GM23338 (cell line): ENCODE data around the gene KHDC3L. TPM values are rescaled to one million over a fixed set of nuclear protein-coding genes. Genes with fewer than 3 reads are reported as not detected.

Source experiments
- ATAC-seq: fragments of 200-7000 bp; cut with Tn5 transposase; 3 replicates; pipeline ENCODE4 v1.9.1; 2020
- DNase-seq: peaks from one replicate; pipeline ENCODE4 v3.0.0-alpha.2; 2015; ENCODE audit warnings: low spot score
- H2AFZ ChIP-seq: fragments of 200-600 bp; sonication (generic); 2 replicates; pipeline ENCODE4 v1.8.0; 2016; ENCODE audit warnings: antibody characterized with exemption, mild to moderate bottlenecking, moderate library complexity
- H3F3A ChIP-seq: fragments of 200-600 bp; sonication (generic); replicated peaks from 2 replicates; pipeline ENCODE4 v1.8.0; 2017; ENCODE audit warnings: antibody characterized with exemption, mixed run types, low read depth
- H3K27ac ChIP-seq: fragments of 200-600 bp; sonication (generic); 2 replicates; pipeline ENCODE4 v1.6.1; 2016; ENCODE audit warnings: low read depth
- H3K27me3 ChIP-seq: fragments of 200-600 bp; sonication (generic); 2 replicates; pipeline ENCODE4 v1.8.0; 2016; ENCODE audit warnings: mild to moderate bottlenecking, mixed run types, moderate library complexity; ENCODE audit not compliant: insufficient read depth
- H3K36me3 ChIP-seq: fragments of 200-600 bp; sonication (generic); 2 replicates; pipeline ENCODE4 v1.8.0; 2016; ENCODE audit warnings: mild to moderate bottlenecking; ENCODE audit not compliant: insufficient read depth
- H3K4me1 ChIP-seq: fragments of 200-600 bp; sonication (generic); 2 replicates; pipeline ENCODE4 v1.8.0; 2016; ENCODE audit warnings: mild to moderate bottlenecking, moderate library complexity; ENCODE audit not compliant: insufficient read depth
- H3K4me2 ChIP-seq: fragments of 200-600 bp; sonication (generic); 2 replicates; pipeline ENCODE4 v1.7.1; 2017; ENCODE audit warnings: mixed run types
- H3K4me3 ChIP-seq: fragments of 200-600 bp; sonication (generic); 2 replicates; pipeline ENCODE4 v1.6.1; 2016; ENCODE audit warnings: mixed run types
- H3K79me2 ChIP-seq: fragments of 200-600 bp; sonication (generic); replicated peaks from 2 replicates; pipeline ENCODE4 v1.8.0; 2017; ENCODE audit warnings: mild to moderate bottlenecking; ENCODE audit not compliant: insufficient read depth
- H3K9me2 ChIP-seq: fragments of 200-600 bp; sonication (generic); 2 replicates; pipeline ENCODE4 v1.8.0; 2017; ENCODE audit not compliant: insufficient read depth
- H4K20me1 ChIP-seq: fragments of 200-600 bp; sonication (generic); replicated peaks from 2 replicates; pipeline ENCODE4 v1.8.0; 2017; ENCODE audit warnings: mild to moderate bottlenecking; ENCODE audit not compliant: insufficient read depth
- H3K27ac Mint-ChIP-seq: 2 replicates; pipeline ENCODE4 v1.8.0; 2020; ENCODE audit warnings: inconsistent platforms, mild to moderate bottlenecking, moderate library complexity, mixed read lengths
- H3K27me3 Mint-ChIP-seq: 3 replicates; pipeline ENCODE4 v1.8.0; 2022; ENCODE audit warnings: low read depth, mild to moderate bottlenecking, moderate library complexity, mixed read lengths, inconsistent platforms; ENCODE audit not compliant: insufficient read depth, poor library complexity
- H3K36me3 Mint-ChIP-seq: 3 replicates; pipeline ENCODE4 v1.8.0; 2021; ENCODE audit warnings: low read depth, mild to moderate bottlenecking, inconsistent platforms, moderate library complexity, mixed read lengths
- H3K4me1 Mint-ChIP-seq: 3 replicates; pipeline ENCODE4 v1.8.0; 2020; ENCODE audit warnings: mild to moderate bottlenecking, inconsistent platforms, mixed read lengths
- H3K4me3 Mint-ChIP-seq: 3 replicates; pipeline ENCODE4 v1.8.0; 2021; ENCODE audit warnings: moderate library complexity, mild to moderate bottlenecking, inconsistent platforms, mixed read lengths
- H3K9me3 Mint-ChIP-seq: 3 replicates; pipeline ENCODE4 v1.8.0; 2020; ENCODE audit warnings: moderate library complexity, mild to moderate bottlenecking, inconsistent platforms, mixed read lengths
- CREB1 ChIP-seq: fragments of 250-450 bp; sonication (Bioruptor Pico); IDR thresholded peaks from 2 replicates; pipeline ENCODE4 v1.5.0; 2020; ENCODE audit warnings: low read depth, mild to moderate bottlenecking, moderate library complexity
- EZH2 ChIP-seq: fragments of 200-600 bp; sonication (generic); IDR thresholded peaks from one replicate; pipeline ENCODE4 v1.8.0; 2017; ENCODE audit warnings: antibody characterized with exemption, mild to moderate bottlenecking, low read depth; ENCODE audit not compliant: unreplicated experiment
- EZH2phosphoT487 ChIP-seq: fragments of 200-600 bp; sonication (generic); IDR thresholded peaks from one replicate; pipeline ENCODE4 v1.8.1; 2018; ENCODE audit warnings: antibody characterized with exemption; ENCODE audit not compliant: unreplicated experiment
- JUNB ChIP-seq: IDR thresholded peaks from one replicate; pipeline ENCODE4 v1.6.1; 2016; ENCODE audit warnings: antibody characterized with exemption; ENCODE audit not compliant: unreplicated experiment
- NANOG ChIP-seq: IDR thresholded peaks from 2 replicates; pipeline ENCODE4 v1.6.1; 2016; ENCODE audit warnings: antibody characterized with exemption, borderline replicate concordance
- POLR2AphosphoS5 ChIP-seq: IDR thresholded peaks from 2 replicates; pipeline ENCODE4 v1.6.1; 2016; ENCODE audit warnings: antibody characterized with exemption, low read depth
- STAT1 ChIP-seq: IDR thresholded peaks from one replicate; pipeline ENCODE4 v1.6.1; 2016; ENCODE audit warnings: antibody characterized with exemption; ENCODE audit not compliant: unreplicated experiment
- ZNF114 ChIP-seq: fragments of 250-450 bp; sonication (Bioruptor Pico); IDR thresholded peaks from 2 replicates; pipeline ENCODE4 v1.5.0; 2020; ENCODE audit warnings: mild to moderate bottlenecking, moderate library complexity
- ZNF331 ChIP-seq: fragments of 250-450 bp; sonication (Bioruptor Pico); IDR thresholded peaks from 2 replicates; pipeline ENCODE4 v1.5.0; 2020; ENCODE audit warnings: low read depth, mild to moderate bottlenecking, moderate library complexity
- polyA plus RNA-seq: library from polyadenylated mRNA; unstranded; fragments of >200 nt; fragmentation: Nextera tagmentation; extraction: Ambion mirVana; gene quantifications from 2 replicates; pipeline ENCODE4 v1.2.1, GENCODE V29; 2016
- total RNA-seq: library from RNA; depleted of rRNA; stranded (reverse); fragments of >200 nt; shearing (Covaris generic); gene quantifications from 2 replicates; pipeline ENCODE4 v1.2.3, GENCODE V29; 2014
- TF ChIP-seq, protein P1 (sequence below), 2 experiments: fragments of 200-600 bp in 1 of 2; sonication (generic) in 1 of 2; conservative IDR thresholded peaks; 2 replicates each; pipeline versions ENCODE4 v1.5.1 to v1.6.1; 2016 to 2017; ENCODE audit warnings: antibody characterized with exemption in 2 of 2, low read depth in 2 of 2, mild to moderate bottlenecking in 2 of 2, moderate library complexity in 1 of 2
- TF ChIP-seq, protein P2 (sequence below): fragments of 250-450 bp; sonication (Bioruptor Pico); IDR thresholded peaks from 2 replicates; pipeline ENCODE4 v1.5.0; 2020; ENCODE audit warnings: mild to moderate bottlenecking, moderate library complexity
- TF ChIP-seq, protein P3 (sequence below): IDR thresholded peaks from one replicate; pipeline ENCODE4 v1.6.1; 2018; ENCODE audit warnings: antibody characterized with exemption; ENCODE audit not compliant: unreplicated experiment
- TF ChIP-seq, protein P4 (sequence below): IDR thresholded peaks from 2 replicates; pipeline ENCODE4 v1.6.1; 2016; ENCODE audit warnings: antibody characterized with exemption

KHDC3L gene
- total and polyA plus RNA-seq, 2 experiments from 2014 or later = not detected

DNA sequence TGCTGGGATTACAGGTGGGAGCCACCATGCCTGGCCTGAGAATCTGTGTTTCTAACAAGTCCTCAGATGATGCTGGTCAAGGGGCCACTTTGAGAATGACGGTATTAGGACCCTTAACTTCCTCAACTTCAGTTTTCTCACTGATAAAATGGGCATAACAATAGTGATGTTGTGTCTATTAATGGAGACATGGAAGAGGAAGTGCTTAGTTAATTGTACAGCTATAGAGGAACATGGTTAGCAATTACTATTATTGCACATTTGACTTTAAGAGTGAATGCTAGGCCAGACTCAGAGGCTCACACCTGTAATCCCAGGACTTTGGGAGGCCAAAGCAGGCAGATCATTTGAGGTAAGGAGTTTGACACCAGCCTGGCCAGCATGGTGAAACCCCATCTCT is 21.1 kb upstream of the KHDC3L start:
- H3K9me3 Mint-ChIP-seq = no peaks in the 10 kb centered on the region
- peaks cover 5% of the 10 kb centered on the region for H3K27me3 Mint-ChIP-seq
- ATAC-seq (no peak), DNase-seq (no peak)
- Histone ChIP-seq H3K9me2 (no peaks in the 10 kb centered on the region), H3F3A (no peaks in the 10 kb centered on the region), H3K36me3 (no peaks in the 10 kb centered on the region), H3K4me3 (no peak overlapping the region), H2AFZ (no peak overlapping the region), H3K79me2 (no peaks in the 10 kb centered on the region), H3K27me3 (no peaks in the 10 kb centered on the region), H4K20me1 (no peaks in the 10 kb centered on the region), H3K27ac (no peak overlapping the region), H3K4me1 (0 out of 2 replicates have a peak, but pooled peaks cover 4% of the 10 kb centered on the region), H3K4me2 (no peak overlapping the region)
- no peak overlapping the region for H3K27ac Mint-ChIP-seq
- no peak overlapping the region for H3K4me3 Mint-ChIP-seq
- peaks cover 7% of the 10 kb centered on the region; the same call in 1 of the 3 replicates for H3K4me1 Mint-ChIP-seq
- TF ChIP-seq, protein P1, sequence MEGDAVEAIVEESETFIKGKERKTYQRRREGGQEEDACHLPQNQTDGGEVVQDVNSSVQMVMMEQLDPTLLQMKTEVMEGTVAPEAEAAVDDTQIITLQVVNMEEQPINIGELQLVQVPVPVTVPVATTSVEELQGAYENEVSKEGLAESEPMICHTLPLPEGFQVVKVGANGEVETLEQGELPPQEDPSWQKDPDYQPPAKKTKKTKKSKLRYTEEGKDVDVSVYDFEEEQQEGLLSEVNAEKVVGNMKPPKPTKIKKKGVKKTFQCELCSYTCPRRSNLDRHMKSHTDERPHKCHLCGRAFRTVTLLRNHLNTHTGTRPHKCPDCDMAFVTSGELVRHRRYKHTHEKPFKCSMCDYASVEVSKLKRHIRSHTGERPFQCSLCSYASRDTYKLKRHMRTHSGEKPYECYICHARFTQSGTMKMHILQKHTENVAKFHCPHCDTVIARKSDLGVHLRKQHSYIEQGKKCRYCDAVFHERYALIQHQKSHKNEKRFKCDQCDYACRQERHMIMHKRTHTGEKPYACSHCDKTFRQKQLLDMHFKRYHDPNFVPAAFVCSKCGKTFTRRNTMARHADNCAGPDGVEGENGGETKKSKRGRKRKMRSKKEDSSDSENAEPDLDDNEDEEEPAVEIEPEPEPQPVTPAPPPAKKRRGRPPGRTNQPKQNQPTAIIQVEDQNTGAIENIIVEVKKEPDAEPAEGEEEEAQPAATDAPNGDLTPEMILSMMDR (conservative IDR thresholded peaks at IDR 0.05; ENCODE audit: low read depth in 2 of 2) = no peak
- TF ChIP-seq ZNF331 (CRISPR knock-in tag) = no peak
- TF ChIP-seq, protein P2, sequence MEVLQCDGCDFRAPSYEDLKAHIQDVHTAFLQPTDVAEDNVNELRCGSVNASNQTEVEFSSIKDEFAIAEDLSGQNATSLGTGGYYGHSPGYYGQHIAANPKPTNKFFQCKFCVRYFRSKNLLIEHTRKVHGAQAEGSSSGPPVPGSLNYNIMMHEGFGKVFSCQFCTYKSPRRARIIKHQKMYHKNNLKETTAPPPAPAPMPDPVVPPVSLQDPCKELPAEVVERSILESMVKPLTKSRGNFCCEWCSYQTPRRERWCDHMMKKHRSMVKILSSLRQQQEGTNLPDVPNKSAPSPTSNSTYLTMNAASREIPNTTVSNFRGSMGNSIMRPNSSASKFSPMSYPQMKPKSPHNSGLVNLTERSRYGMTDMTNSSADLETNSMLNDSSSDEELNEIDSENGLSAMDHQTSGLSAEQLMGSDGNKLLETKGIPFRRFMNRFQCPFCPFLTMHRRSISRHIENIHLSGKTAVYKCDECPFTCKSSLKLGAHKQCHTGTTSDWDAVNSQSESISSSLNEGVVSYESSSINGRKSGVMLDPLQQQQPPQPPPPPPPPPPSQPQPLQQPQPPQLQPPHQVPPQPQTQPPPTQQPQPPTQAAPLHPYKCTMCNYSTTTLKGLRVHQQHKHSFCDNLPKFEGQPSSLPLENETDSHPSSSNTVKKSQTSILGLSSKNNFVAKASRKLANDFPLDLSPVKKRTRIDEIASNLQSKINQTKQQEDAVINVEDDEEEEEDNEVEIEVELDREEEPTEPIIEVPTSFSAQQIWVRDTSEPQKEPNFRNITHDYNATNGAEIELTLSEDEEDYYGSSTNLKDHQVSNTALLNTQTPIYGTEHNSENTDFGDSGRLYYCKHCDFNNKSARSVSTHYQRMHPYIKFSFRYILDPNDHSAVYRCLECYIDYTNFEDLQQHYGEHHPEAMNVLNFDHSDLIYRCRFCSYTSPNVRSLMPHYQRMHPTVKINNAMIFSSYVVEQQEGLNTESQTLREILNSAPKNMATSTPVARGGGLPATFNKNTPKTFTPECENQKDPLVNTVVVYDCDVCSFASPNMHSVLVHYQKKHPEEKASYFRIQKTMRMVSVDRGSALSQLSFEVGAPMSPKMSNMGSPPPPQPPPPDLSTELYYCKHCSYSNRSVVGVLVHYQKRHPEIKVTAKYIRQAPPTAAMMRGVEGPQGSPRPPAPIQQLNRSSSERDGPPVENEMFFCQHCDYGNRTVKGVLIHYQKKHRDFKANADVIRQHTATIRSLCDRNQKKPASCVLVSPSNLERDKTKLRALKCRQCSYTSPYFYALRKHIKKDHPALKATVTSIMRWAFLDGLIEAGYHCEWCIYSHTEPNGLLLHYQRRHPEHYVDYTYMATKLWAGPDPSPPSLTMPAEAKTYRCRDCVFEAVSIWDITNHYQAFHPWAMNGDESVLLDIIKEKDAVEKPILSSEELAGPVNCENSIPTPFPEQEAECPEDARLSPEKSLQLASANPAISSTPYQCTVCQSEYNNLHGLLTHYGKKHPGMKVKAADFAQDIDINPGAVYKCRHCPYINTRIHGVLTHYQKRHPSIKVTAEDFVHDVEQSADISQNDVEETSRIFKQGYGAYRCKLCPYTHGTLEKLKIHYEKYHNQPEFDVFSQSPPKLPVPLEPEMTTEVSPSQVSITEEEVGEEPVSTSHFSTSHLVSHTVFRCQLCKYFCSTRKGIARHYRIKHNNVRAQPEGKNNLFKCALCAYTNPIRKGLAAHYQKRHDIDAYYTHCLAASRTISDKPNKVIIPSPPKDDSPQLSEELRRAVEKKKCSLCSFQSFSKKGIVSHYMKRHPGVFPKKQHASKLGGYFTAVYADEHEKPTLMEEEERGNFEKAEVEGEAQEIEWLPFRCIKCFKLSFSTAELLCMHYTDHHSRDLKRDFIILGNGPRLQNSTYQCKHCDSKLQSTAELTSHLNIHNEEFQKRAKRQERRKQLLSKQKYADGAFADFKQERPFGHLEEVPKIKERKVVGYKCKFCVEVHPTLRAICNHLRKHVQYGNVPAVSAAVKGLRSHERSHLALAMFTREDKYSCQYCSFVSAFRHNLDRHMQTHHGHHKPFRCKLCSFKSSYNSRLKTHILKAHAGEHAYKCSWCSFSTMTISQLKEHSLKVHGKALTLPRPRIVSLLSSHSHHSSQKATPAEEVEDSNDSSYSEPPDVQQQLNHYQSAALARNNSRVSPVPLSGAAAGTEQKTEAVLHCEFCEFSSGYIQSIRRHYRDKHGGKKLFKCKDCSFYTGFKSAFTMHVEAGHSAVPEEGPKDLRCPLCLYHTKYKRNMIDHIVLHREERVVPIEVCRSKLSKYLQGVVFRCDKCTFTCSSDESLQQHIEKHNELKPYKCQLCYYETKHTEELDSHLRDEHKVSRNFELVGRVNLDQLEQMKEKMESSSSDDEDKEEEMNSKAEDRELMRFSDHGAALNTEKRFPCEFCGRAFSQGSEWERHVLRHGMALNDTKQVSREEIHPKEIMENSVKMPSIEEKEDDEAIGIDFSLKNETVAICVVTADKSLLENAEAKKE (CRISPR knock-in tag) = no peak
- TF ChIP-seq JUNB = no peak
- no peak for TF ChIP-seq ZNF114
- TF ChIP-seq EZH2 = no peak
- no peak for TF ChIP-seq EZH2phosphoT487
- no peak for TF ChIP-seq POLR2AphosphoS5
- TF ChIP-seq, protein P3, sequence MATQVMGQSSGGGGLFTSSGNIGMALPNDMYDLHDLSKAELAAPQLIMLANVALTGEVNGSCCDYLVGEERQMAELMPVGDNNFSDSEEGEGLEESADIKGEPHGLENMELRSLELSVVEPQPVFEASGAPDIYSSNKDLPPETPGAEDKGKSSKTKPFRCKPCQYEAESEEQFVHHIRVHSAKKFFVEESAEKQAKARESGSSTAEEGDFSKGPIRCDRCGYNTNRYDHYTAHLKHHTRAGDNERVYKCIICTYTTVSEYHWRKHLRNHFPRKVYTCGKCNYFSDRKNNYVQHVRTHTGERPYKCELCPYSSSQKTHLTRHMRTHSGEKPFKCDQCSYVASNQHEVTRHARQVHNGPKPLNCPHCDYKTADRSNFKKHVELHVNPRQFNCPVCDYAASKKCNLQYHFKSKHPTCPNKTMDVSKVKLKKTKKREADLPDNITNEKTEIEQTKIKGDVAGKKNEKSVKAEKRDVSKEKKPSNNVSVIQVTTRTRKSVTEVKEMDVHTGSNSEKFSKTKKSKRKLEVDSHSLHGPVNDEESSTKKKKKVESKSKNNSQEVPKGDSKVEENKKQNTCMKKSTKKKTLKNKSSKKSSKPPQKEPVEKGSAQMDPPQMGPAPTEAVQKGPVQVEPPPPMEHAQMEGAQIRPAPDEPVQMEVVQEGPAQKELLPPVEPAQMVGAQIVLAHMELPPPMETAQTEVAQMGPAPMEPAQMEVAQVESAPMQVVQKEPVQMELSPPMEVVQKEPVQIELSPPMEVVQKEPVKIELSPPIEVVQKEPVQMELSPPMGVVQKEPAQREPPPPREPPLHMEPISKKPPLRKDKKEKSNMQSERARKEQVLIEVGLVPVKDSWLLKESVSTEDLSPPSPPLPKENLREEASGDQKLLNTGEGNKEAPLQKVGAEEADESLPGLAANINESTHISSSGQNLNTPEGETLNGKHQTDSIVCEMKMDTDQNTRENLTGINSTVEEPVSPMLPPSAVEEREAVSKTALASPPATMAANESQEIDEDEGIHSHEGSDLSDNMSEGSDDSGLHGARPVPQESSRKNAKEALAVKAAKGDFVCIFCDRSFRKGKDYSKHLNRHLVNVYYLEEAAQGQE = no peak
- TF ChIP-seq CREB1 (CRISPR knock-in tag) = no peak
- TF ChIP-seq, protein P4, sequence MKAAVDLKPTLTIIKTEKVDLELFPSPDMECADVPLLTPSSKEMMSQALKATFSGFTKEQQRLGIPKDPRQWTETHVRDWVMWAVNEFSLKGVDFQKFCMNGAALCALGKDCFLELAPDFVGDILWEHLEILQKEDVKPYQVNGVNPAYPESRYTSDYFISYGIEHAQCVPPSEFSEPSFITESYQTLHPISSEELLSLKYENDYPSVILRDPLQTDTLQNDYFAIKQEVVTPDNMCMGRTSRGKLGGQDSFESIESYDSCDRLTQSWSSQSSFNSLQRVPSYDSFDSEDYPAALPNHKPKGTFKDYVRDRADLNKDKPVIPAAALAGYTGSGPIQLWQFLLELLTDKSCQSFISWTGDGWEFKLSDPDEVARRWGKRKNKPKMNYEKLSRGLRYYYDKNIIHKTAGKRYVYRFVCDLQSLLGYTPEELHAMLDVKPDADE = no peak
- TF ChIP-seq STAT1 = no peak
- no peak for TF ChIP-seq NANOG
- no peaks in the 10 kb centered on the region for H3K36me3 Mint-ChIP-seq
